Fibroblast of mammary gland (primary cell): ENCODE measurements around the gene GPR137B.
"Not testable (repeated sequence)": the region's sequence is repeated elsewhere in the genome, so short reads cannot be mapped to it uniquely, and the experiment has no call there.

Experiments
- DNase-seq: peaks from one replicate; pipeline ENCODE4 v3.0.0-alpha.2; 2010; ENCODE audit warnings: low read depth
- H3K4me3 ChIP-seq: 2 replicates; pipeline ENCODE4 v1.5.1; 2011; ENCODE audit warnings: low read depth, mild to moderate bottlenecking, low read length, moderate library complexity; ENCODE audit not compliant: control insufficient read depth
- TF ChIP-seq, protein P1 (sequence below): conservative IDR thresholded peaks from 2 replicates; pipeline ENCODE4 v1.5.1; 2011; ENCODE audit warnings: low read depth, low read length, inconsistent platforms; ENCODE audit not compliant: control insufficient read depth, insufficient read depth

The GPR137B gene

GRCh38 chr1:236161230-236161629, 18.9 kb downstream of the GPR137B start:
- DNase-seq, result no peak
- TF ChIP-seq, protein P1, sequence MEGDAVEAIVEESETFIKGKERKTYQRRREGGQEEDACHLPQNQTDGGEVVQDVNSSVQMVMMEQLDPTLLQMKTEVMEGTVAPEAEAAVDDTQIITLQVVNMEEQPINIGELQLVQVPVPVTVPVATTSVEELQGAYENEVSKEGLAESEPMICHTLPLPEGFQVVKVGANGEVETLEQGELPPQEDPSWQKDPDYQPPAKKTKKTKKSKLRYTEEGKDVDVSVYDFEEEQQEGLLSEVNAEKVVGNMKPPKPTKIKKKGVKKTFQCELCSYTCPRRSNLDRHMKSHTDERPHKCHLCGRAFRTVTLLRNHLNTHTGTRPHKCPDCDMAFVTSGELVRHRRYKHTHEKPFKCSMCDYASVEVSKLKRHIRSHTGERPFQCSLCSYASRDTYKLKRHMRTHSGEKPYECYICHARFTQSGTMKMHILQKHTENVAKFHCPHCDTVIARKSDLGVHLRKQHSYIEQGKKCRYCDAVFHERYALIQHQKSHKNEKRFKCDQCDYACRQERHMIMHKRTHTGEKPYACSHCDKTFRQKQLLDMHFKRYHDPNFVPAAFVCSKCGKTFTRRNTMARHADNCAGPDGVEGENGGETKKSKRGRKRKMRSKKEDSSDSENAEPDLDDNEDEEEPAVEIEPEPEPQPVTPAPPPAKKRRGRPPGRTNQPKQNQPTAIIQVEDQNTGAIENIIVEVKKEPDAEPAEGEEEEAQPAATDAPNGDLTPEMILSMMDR, result no peak

GRCh38 chr1:236161755-236162154, 19.4 kb downstream of the GPR137B start:
- H3K4me3 ChIP-seq, DNase-seq: not testable (repeated sequence)

More at GRCh38 chr1:236161230-236161629, 18.9 kb downstream of the GPR137B start:
- no peak overlapping the region for H3K4me3 ChIP-seq

DNA sequence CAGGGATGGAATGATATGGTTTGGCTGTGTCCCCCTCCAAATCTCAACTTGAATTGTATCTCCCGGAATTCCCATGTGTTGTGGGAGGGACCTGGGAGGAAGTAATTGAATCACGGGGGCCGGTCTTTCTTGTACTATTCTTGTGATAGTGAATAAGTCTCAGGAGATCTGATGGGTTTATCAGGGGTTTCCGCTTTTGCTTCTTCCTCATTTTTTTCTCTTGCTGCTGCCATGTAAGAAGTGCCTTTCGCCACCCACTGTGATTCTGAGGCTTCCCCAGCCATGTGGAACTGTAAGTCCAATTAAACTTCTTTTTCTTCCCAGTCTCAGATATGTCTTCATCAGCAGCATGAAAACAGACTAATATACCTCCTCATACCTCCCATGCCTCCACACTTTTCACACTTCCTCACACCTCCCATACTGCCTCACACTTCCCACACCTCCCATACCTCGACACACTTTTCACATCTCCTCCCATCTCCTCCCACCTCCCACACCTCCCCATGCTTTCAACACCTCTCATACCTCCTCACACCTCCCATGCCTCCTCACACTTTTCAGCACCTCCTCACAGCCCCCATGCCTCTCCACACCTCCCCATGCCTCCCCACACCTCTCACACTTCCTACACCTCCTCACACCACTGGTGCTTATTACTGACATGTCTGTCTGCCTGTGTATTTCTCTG, 21.3 kb downstream of the GPR137B start:
- H3K4me3 ChIP-seq, result no peak overlapping the region
- TF ChIP-seq, protein P1, result no peak
- no peak for DNase-seq

- no peak for DNase-seq
- TF ChIP-seq, protein P1, result no peak
These were observed 21.9 kb downstream of the GPR137B start for GRCh38 chr1:236164273-236164672.

GRCh38 chr1:236165238-236165981, 23.1 kb downstream of the GPR137B start:
- DNase-seq, result no peak
- H3K4me3 ChIP-seq, result no peak overlapping the region
- TF ChIP-seq, protein P1, result no peak

More at GRCh38 chr1:236164273-236164672, 21.9 kb downstream of the GPR137B start:
- H3K4me3 ChIP-seq, result no peak overlapping the region

- no peak overlapping the region for H3K4me3 ChIP-seq
- TF ChIP-seq, protein P1, result no peak
- DNase-seq, result no peak
These were observed 23.7 kb downstream of the GPR137B start for GRCh38 chr1:236166041-236166440.

DNA sequence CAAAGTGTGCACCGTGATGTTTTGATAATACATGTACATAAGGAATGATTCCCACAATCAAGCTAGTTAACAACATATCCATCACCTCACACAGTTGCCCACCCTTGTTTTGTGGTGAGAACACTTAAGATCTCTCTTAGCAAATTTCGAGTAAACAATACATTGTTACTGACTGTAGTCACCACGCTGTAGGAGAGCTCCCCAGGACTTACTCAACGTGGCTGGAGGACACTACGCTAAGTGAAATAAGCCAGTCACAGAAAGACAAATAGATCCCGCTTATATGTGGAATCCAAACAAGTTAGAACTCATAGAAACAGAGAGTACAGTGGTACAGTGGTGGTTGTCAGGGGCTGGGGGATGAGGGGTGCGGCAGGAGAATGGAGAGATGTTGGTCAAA, 24.8 kb downstream of the GPR137B start:
- no peak overlapping the region for H3K4me3 ChIP-seq
- TF ChIP-seq, protein P1, result no peak

More for the DNA sequence above, 24.8 kb downstream of the GPR137B start:
- no peak for DNase-seq
